DMS114 treated with DMSO at 0.1 percent for 48 hours (cell line): Measurements from ENCODE around the gene LETM1.

Source experiments
- DNase-seq: peaks from one replicate; lab custom pipeline; 2025; ENCODE audit not compliant: unreplicated experiment; lab: John Stamatoyannopoulos, UW

Gene LETM1

GRCh38 chr4:1856071-1856942 lies at the start of gene LETM1:
Gene LETM1 (minus strand): TSS chr4:1856156. CDS start chr4:1855950, 206 bp downstream.
- peak; percentile 83 for DNase-seq

- DNase-seq = no peak
These were observed 48.1 kb upstream of the LETM1 start for GRCh38 chr4:1904042-1904441.

- DNase-seq = no peak
These were observed 47.1 kb upstream of the LETM1 start for GRCh38 chr4:1903035-1903434.

GRCh38 chr4:1902243-1902642 lies 46.3 kb upstream of the LETM1 start:
- no peak for DNase-seq

GRCh38 chr4:1901127-1901526 lies 45.2 kb upstream of the LETM1 start:
- no peak for DNase-seq

GRCh38 chr4:1900624-1901023 lies 44.7 kb upstream of the LETM1 start:
- DNase-seq = no peak

- DNase-seq = no peak
These were observed 44.1 kb upstream of the LETM1 start for GRCh38 chr4:1900087-1900433.

GRCh38 chr4:1899149-1900086 lies 43.5 kb upstream of the LETM1 start:
- peak; percentile 57 for DNase-seq

- peak; percentile 19 for DNase-seq
These were observed 42.7 kb upstream of the LETM1 start for GRCh38 chr4:1898681-1899080.

- DNase-seq = no peak
These were observed 42.1 kb upstream of the LETM1 start for GRCh38 chr4:1898007-1898406.

- no peak for DNase-seq
These were observed 40.7 kb upstream of the LETM1 start for GRCh38 chr4:1896658-1896991.

- no peak for DNase-seq
These were observed 40.2 kb upstream of the LETM1 start for GRCh38 chr4:1895971-1896657.

- no peak for DNase-seq
These were observed 35.1 kb upstream of the LETM1 start for GRCh38 chr4:1890979-1891570.

GRCh38 chr4:1887052-1887451 lies 31.1 kb upstream of the LETM1 start:
- DNase-seq = no peak

- DNase-seq = no peak
These were observed 29.5 kb upstream of the LETM1 start for GRCh38 chr4:1885414-1885813.

GRCh38 chr4:1883583-1883982 lies 27.6 kb upstream of the LETM1 start:
- DNase-seq = no peak

GRCh38 chr4:1882850-1883271 lies 26.9 kb upstream of the LETM1 start:
- DNase-seq = no peak

GRCh38 chr4:1880332-1880731 lies 24.4 kb upstream of the LETM1 start:
- no peak for DNase-seq

GRCh38 chr4:1879485-1879884 lies 23.5 kb upstream of the LETM1 start:
- no peak for DNase-seq

- no peak for DNase-seq
These were observed 18.2 kb upstream of the LETM1 start for GRCh38 chr4:1874201-1874600.

- DNase-seq = no peak
These were observed 17.8 kb upstream of the LETM1 start for GRCh38 chr4:1873776-1874175.
